Testis (tissue), 2 donors: ENCODE results near the gene ACY1.

ENCODE experiments used
- CTCF ChIP-seq, 3 experiments: fragments of 450-650 bp in 2 of 3; fragments of 200-600 bp in 1 of 3; sonication (generic) in 1 of 3; IDR thresholded peaks; one replicate each; pipeline ENCODE4 v1.5.1; 2016 to 2019; ENCODE audit warnings: antibody characterized with exemption in 3 of 3, mild to moderate bottlenecking in 2 of 3, moderate library complexity in 1 of 3
- POLR2A ChIP-seq: fragments of 450-650 bp; IDR thresholded peaks from one replicate; pipeline ENCODE4 v1.6.1; 2017; ENCODE audit warnings: antibody characterized with exemption, mild to moderate bottlenecking, moderate library complexity

- no peak for TF ChIP-seq POLR2A
- no peak for TF ChIP-seq CTCF (IDR thresholded peaks at IDR 0.05)
Measured at GRCh38 chr3:52028572-52028971, 45.2 kb downstream of the ACY1 start.
